Fibroblast of lung (primary cell): ENCODE measurements around the gene FGFR3. TPM values are rescaled to one million over a fixed set of nuclear protein-coding genes. Genes with fewer than 3 reads are reported as not detected.

Source experiments
- DNase-seq, 2 donors: peaks; one replicate each; pipeline versions ENCODE4 v3.0.0 to v3.0.0-alpha.2; 2010; ENCODE audit warnings: low read depth in 2 of 2
- H2AFZ ChIP-seq: 2 replicates; pipeline ENCODE4 v1.5.1; 2012; ENCODE audit warnings: low read length, control low read depth, inconsistent platforms
- H3K27ac ChIP-seq: 2 replicates; pipeline ENCODE4 v1.5.1; 2011; ENCODE audit warnings: low read length, control low read depth; ENCODE audit not compliant: insufficient read depth
- H3K27me3 ChIP-seq: 2 replicates; pipeline ENCODE4 v1.5.1; 2011; ENCODE audit warnings: mild to moderate bottlenecking, low read length; ENCODE audit not compliant: control insufficient read depth, insufficient read depth
- H3K36me3 ChIP-seq: 2 replicates; pipeline ENCODE4 v1.5.1; 2011; ENCODE audit warnings: low read length; ENCODE audit not compliant: control insufficient read depth, insufficient read depth
- H3K4me1 ChIP-seq: 2 replicates; pipeline ENCODE4 v1.5.1; 2011; ENCODE audit warnings: low read length; ENCODE audit not compliant: control insufficient read depth, insufficient read depth; ENCODE audit errors: extremely low read depth
- H3K4me2 ChIP-seq: 2 replicates; pipeline ENCODE4 v1.5.1; 2011; ENCODE audit warnings: low read length, control low read depth; ENCODE audit not compliant: insufficient read depth; ENCODE audit errors: extremely low read depth
- H3K4me3 ChIP-seq, 4 experiments: fragments of 200-600 bp in 1 of 4; sonication (generic) in 1 of 4; replicated peaks in 1 of 4; 2 replicates each; pipeline ENCODE4 v1.5.1; 2011 to 2016; ENCODE audit warnings: low read length in 4 of 4, low read depth in 3 of 4, mild to moderate bottlenecking in 3 of 4, control low read depth in 2 of 4, inconsistent platforms in 1 of 4, mixed read lengths in 1 of 4; ENCODE audit not compliant: insufficient read depth in 1 of 4; ENCODE audit errors: control extremely low read depth in 1 of 4
- H3K79me2 ChIP-seq: 2 replicates; pipeline ENCODE4 v1.5.1; 2012; ENCODE audit warnings: mild to moderate bottlenecking, low read length, inconsistent platforms; ENCODE audit not compliant: control insufficient read depth, insufficient read depth
- H3K9ac ChIP-seq: 2 replicates; pipeline ENCODE4 v1.5.1; 2011; ENCODE audit warnings: mild to moderate bottlenecking, low read length, control low read depth; ENCODE audit not compliant: insufficient read depth
- H3K9me3 ChIP-seq: 2 replicates; pipeline ENCODE4 v1.5.1; 2012; ENCODE audit warnings: low read depth, low read length; ENCODE audit not compliant: control insufficient read depth, insufficient read depth
- H4K20me1 ChIP-seq: 2 replicates; pipeline ENCODE4 v1.5.1; 2011; ENCODE audit warnings: low read length; ENCODE audit not compliant: control insufficient read depth, insufficient read depth; ENCODE audit errors: extremely low read depth
- CTCF ChIP-seq, 2 donors: IDR thresholded peaks in 1 of 2; conservative IDR thresholded peaks in 1 of 2; 1 replicate in 1 of 2; 2 replicates in 1 of 2; pipeline ENCODE4 v1.5.1; 2011 to 2012; ENCODE audit warnings: low read length in 2 of 2, control low read depth in 1 of 2, inconsistent platforms in 1 of 2, low read depth in 1 of 2, mild to moderate bottlenecking in 1 of 2
- EZH2 ChIP-seq: IDR thresholded peaks from 2 replicates; pipeline ENCODE4 v1.5.1; 2012; ENCODE audit warnings: low read length, control low read depth, mild to moderate bottlenecking; ENCODE audit errors: missing control alignments
- polyA plus RNA-seq, 2 donors: library from polyadenylated mRNA; depleted of rRNA in 1 of 2; stranded (reverse) in 1 of 2; unstranded in 1 of 2; fragments of >200 nt; gene quantifications; 2 replicates each; pipeline ENCODE4 v1.2.1, GENCODE V29; 2011 to 2012; ENCODE audit warnings: missing spikeins in 1 of 2
- total RNA-seq: library from RNA; depleted of rRNA; stranded (reverse); fragments of >200 nt; gene quantifications from 2 replicates; pipeline ENCODE4 v1.2.1, GENCODE V29; 2014

FGFR3 gene
- total and polyA plus RNA-seq, 2 donors (not counting 1 experiment from before 2014, with no cell fraction given): 0.11 to 0.33 TPM

DNA sequence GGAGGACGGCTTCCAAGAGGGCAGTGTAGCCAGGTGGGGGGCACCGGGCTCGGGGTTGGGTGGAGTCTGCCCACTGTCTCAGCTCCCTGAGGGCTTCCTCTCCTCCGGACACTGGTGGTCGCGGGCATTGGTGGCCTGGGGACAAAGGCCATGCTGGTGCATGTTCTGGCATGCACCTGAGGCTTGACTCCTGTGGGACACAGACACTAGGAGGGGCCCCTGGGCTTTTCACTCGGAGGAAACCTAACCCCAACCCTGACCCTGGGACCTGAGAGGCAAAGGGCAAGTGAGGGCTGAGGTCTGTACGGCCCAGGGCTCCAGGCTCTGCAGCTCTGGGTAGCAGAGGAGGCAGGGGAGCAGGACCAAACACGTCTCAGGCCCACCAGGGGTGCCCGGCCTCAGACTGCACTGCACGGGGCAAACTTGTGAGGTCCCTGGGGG lies 22.3 kb upstream of the FGFR3 start:
- Histone ChIP-seq H3K4me2 (no peak overlapping the region), H3K36me3 (no peaks in the 10 kb centered on the region), H3K79me2 (no peaks in the 10 kb centered on the region), H3K27ac (no peak overlapping the region), H3K9me3 (no peaks in the 10 kb centered on the region), H3K4me1 (no peaks in the 10 kb centered on the region), H4K20me1 (no peaks in the 10 kb centered on the region), H3K4me3 (no peak overlapping the region), H2AFZ (no peak overlapping the region), H3K9ac (no peak overlapping the region), H3K27me3 (no peaks in the 10 kb centered on the region)
- TF ChIP-seq EZH2: no peak
- TF ChIP-seq CTCF (conservative IDR thresholded peaks at IDR 0.05 in 1 of 2, IDR thresholded peaks at IDR 0.05 in 1 of 2; ENCODE audit: low read depth in 1 of 2, low read length in 2 of 2): no peak
- no peak for DNase-seq

DNA sequence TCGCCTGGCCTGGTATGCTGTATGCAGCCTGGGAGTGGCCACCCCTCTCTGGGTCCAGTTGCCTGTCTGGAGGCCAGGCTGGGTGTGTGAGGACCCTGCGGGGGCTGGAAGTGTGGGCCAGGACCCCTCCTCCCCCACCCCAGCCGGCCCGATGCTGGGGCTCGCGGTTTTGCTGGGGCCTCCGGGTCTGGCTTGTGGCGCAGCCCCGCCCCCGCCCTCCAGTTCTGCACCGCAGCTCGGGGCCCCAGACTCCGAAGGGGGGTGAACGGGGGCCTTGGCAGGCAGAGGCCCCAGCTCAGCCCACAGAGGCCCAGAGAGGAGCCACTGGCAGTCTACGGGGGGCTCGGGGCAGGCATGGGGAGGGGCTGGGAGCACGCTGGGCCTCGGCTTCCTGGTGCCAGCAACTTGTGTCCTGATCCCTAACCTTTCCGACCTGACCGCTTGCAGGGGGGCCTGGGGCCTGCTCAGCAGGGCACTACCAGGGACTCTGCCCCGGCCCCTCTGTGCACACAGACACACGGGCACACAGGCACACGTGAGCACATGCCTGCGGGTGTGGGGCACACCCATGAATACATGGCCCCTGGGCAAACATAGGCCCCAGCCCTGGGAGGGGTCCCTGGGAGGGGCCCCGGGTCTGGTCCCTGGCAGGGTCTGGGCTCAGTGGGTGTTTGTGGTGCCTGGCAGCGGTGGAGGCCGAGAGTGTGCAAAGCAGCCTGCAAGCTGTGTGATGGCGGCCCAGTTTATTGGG lies 21.4 kb upstream of the FGFR3 start:
- Histone ChIP-seq H3K4me2 (no peak overlapping the region), H3K27me3 (no peaks in the 10 kb centered on the region), H3K36me3 (no peaks in the 10 kb centered on the region), H3K79me2 (no peaks in the 10 kb centered on the region), H3K9ac (no peak overlapping the region), H2AFZ (no peak overlapping the region), H4K20me1 (no peaks in the 10 kb centered on the region), H3K9me3 (no peaks in the 10 kb centered on the region), H3K4me1 (no peaks in the 10 kb centered on the region), H3K27ac (no peak overlapping the region), H3K4me3 (no peak overlapping the region)
- no peak for DNase-seq
- TF ChIP-seq EZH2: no peak
- no peak for TF ChIP-seq CTCF (conservative IDR thresholded peaks at IDR 0.05 in 1 of 2, IDR thresholded peaks at IDR 0.05 in 1 of 2; ENCODE audit: low read depth in 1 of 2, low read length in 2 of 2)

GRCh38 chr4:1772853-1773538 lies 20.1 kb upstream of the FGFR3 start:
- Histone ChIP-seq H3K4me3 (no peak overlapping the region), H3K4me1 (no peaks in the 10 kb centered on the region), H3K79me2 (no peaks in the 10 kb centered on the region), H3K36me3 (no peaks in the 10 kb centered on the region), H3K9ac (no peak overlapping the region), H3K4me2 (no peak overlapping the region), H3K27ac (no peak overlapping the region), H3K9me3 (no peaks in the 10 kb centered on the region), H3K27me3 (no peaks in the 10 kb centered on the region), H4K20me1 (no peaks in the 10 kb centered on the region), H2AFZ (no peak overlapping the region)
- DNase-seq: no peak
- TF ChIP-seq EZH2 (no peak), CTCF (conservative IDR thresholded peaks at IDR 0.05 in 1 of 2, IDR thresholded peaks at IDR 0.05 in 1 of 2; ENCODE audit: low read depth in 1 of 2, low read length in 2 of 2) (no peak)
